Thyroid gland (tissue), 4 donors: ENCODE results near the gene BFSP1. TPM values are rescaled to one million over a fixed set of nuclear protein-coding genes. Genes with fewer than 3 reads are reported as not detected.

Experiments used
- DNase-seq, 2 donors: peaks; one replicate each; pipeline ENCODE4 v3.0.0-alpha.2; 2019
- H3K27ac ChIP-seq, 3 donors: fragments of 200-600 bp; sonication (generic); 1 replicate in 2 of 3; 2 replicates in 1 of 3; pipeline ENCODE4 v1.5.1; 2016 to 2019; ENCODE audit warnings: mild to moderate bottlenecking in 1 of 3, moderate library complexity in 1 of 3
- H3K27me3 ChIP-seq: fragments of 200-600 bp; sonication (generic); one replicate; pipeline ENCODE4 v1.5.1; 2019
- H3K36me3 ChIP-seq, 2 donors: fragments of 200-600 bp; sonication (generic); one replicate each; pipeline ENCODE4 v1.5.1; 2016 to 2019
- H3K4me1 ChIP-seq, 2 donors: fragments of 200-600 bp; sonication (generic); one replicate each; pipeline ENCODE4 v1.5.1; 2017 to 2019
- H3K4me3 ChIP-seq, 3 donors: fragments of 200-600 bp; sonication (generic); replicated peaks in 1 of 3; 1 replicate in 2 of 3; 2 replicates in 1 of 3; pipeline ENCODE4 v1.5.1; 2016; ENCODE audit warnings: mild to moderate bottlenecking in 1 of 3
- H3K9me3 ChIP-seq: fragments of 200-600 bp; sonication (generic); one replicate; pipeline ENCODE4 v1.5.1; 2017
- POLR2A ChIP-seq, 2 donors: fragments of 450-650 bp; IDR thresholded peaks; one replicate each; pipeline ENCODE4 v1.6.1; 2017; ENCODE audit warnings: antibody characterized with exemption in 2 of 2, mild to moderate bottlenecking in 2 of 2, moderate library complexity in 1 of 2
- WGBS, 2 donors: methylation state at CpG; one replicate each; pipeline ENCODE4 v1.1.5; 2017; 5-methylcytosine and 5-hydroxymethylcytosine counted together
- intact Hi-C: fragments of 100-400 bp; cut with DNase I; formaldehyde crosslinking; loops from one replicate; pipeline ENCODE4 v1.15.1; 2023
- total RNA-seq, 4 donors: library from RNA; depleted of rRNA; stranded (reverse); fragments of >200 nt; gene quantifications; one replicate each; pipeline ENCODE4 v1.2.3, GENCODE V29; 2016
- TF ChIP-seq, protein P1 (sequence below), 6 experiments: fragments of 200-600 bp in 3 of 6; fragments of 450-650 bp in 3 of 6; sonication (generic) in 3 of 6; IDR thresholded peaks; one replicate each; pipeline ENCODE4 v1.5.1; 2016 to 2019; ENCODE audit warnings: antibody characterized with exemption in 6 of 6, mild to moderate bottlenecking in 2 of 6, inconsistent platforms in 1 of 6, moderate library complexity in 1 of 6

Gene BFSP1
- total RNA-seq, 4 donors from 2014 or later = 2.7 to 8.7 (median 4.2) TPM

DNA sequence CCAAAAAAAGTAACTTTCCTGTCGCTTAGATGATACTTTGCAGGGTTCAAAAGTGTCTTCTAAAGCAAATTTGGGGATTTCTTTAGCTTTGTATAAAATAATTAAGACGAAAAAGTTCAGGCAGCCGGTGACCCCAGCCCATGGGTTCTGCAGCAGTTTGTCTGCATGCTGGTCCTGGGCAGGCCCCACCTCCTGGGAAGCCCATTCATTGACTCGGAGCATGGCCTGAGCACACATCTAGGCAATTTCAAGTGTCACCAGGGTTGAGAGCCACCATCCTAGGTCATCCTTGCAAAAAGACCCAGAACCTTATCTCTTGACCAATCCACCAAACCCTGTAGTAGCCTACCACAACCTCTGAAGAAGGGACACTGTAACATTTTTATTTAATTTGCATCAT is 20.6 kb downstream of the BFSP1 start:
- DNase-seq = no peak
- H3K4me3 ChIP-seq = no peak overlapping the region
- intact Hi-C loops = no loop called here
- no peaks in the 10 kb centered on the region for H3K4me1 ChIP-seq
- no peaks in the 10 kb centered on the region for H3K36me3 ChIP-seq
- no peaks in the 10 kb centered on the region for H3K9me3 ChIP-seq
- 87 to 93% methylated on average over 4 of the region's 4 CpGs for WGBS, 2 donors
- no peak for TF ChIP-seq POLR2A (IDR thresholded peaks at IDR 0.05)
- TF ChIP-seq, protein P1, sequence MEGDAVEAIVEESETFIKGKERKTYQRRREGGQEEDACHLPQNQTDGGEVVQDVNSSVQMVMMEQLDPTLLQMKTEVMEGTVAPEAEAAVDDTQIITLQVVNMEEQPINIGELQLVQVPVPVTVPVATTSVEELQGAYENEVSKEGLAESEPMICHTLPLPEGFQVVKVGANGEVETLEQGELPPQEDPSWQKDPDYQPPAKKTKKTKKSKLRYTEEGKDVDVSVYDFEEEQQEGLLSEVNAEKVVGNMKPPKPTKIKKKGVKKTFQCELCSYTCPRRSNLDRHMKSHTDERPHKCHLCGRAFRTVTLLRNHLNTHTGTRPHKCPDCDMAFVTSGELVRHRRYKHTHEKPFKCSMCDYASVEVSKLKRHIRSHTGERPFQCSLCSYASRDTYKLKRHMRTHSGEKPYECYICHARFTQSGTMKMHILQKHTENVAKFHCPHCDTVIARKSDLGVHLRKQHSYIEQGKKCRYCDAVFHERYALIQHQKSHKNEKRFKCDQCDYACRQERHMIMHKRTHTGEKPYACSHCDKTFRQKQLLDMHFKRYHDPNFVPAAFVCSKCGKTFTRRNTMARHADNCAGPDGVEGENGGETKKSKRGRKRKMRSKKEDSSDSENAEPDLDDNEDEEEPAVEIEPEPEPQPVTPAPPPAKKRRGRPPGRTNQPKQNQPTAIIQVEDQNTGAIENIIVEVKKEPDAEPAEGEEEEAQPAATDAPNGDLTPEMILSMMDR (IDR thresholded peaks at IDR 0.05) = no peak
- no peak overlapping the region for H3K27ac ChIP-seq
- H3K27me3 ChIP-seq = no peaks in the 10 kb centered on the region

DNA sequence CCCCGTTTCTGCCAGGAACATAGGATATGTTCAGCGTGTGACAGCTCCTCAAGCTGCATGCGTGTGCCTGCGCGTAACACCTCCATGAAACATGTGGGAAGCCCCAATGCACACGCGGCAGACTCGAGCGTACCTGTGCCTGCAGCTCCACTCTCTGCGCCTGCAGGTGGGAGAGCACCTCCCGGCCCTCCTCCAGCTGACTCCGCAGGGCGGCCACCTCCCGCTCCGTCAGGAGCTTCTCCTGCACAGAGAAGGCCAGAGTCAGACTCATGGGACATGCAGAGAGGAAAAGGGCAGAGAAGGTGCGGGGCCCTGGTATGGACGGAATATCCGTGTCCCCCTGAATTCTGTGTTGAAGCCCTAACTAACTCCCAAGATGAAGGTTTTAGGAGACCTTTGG is 22.4 kb downstream of the BFSP1 start:
- Histone ChIP-seq H3K9me3 (no peaks in the 10 kb centered on the region), H3K4me3 (no peak overlapping the region), H3K27ac (no peak overlapping the region), H3K36me3 (no peaks in the 10 kb centered on the region), H3K4me1 (no peaks in the 10 kb centered on the region), H3K27me3 (no peaks in the 10 kb centered on the region)
- no peak for TF ChIP-seq POLR2A (IDR thresholded peaks at IDR 0.05)
- TF ChIP-seq, protein P1 (IDR thresholded peaks at IDR 0.05) = no peak
- 95 to 96% methylated on average over 18 of the region's 18 CpGs for WGBS, 2 donors
- intact Hi-C loops = loop anchor here (10.0 kb wide), 2 partner anchors 386 to 486 kb away; no protein-coding TSS in a partner anchor
- DNase-seq = no peak

DNA sequence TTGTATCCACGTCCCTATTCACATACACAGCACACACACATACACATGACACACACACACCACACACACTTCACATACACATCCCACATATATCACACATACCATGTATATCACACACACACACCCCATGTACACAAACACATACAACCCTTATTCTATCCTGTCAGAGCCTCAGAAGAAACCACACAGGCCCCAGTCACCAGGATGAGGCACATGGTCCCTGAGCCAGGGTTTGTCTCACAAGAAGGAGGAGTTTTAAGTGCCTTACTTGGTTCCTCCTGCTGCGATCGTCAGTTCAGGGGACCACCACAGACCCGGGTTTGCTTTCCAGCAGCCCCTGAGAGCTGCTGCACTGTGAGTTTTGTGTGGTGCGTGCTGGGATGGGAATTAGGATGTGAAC is 23.6 kb downstream of the BFSP1 start:
- Histone ChIP-seq H3K9me3 (no peaks in the 10 kb centered on the region), H3K27me3 (no peaks in the 10 kb centered on the region), H3K27ac (no peak overlapping the region), H3K4me3 (no peak overlapping the region), H3K36me3 (no peaks in the 10 kb centered on the region), H3K4me1 (no peaks in the 10 kb centered on the region)
- intact Hi-C loops = loop anchor here (10.0 kb wide), 2 partner anchors 387 to 487 kb away; no protein-coding TSS in a partner anchor
- TF ChIP-seq, protein P1 (IDR thresholded peaks at IDR 0.05) = no peak
- no peak for TF ChIP-seq POLR2A (IDR thresholded peaks at IDR 0.05)
- WGBS, 2 donors = 89 to 92% methylated on average over 5 of the region's 5 CpGs
- no peak for DNase-seq

DNA sequence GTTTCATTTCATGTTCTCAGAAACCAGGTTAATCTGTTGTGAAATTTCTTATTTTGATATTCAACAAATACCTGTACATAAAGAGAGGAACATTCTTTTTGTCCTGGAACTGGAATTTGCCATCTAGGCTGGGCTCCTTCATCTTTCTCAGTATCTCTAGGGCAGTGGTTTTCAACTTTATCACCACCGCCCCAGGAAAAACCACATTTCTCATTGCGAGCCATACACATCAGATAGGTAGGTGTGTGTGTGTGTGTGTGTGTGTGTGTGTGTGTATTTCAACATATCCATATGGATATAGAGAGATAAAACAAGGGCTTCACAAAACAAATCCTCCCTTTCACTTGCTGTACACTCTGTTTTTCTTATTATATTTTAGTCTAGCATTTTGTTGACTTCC is 24.1 kb downstream of the BFSP1 start:
- no peak for TF ChIP-seq POLR2A (IDR thresholded peaks at IDR 0.05)
- TF ChIP-seq, protein P1 (IDR thresholded peaks at IDR 0.05) = no peak
- intact Hi-C loops = loop anchor here (10.0 kb wide), 2 partner anchors 388 to 488 kb away; no protein-coding TSS in a partner anchor
- 95% methylated on average over 2 of the region's 2 CpGs for WGBS, 2 donors
- Histone ChIP-seq H3K36me3 (no peaks in the 10 kb centered on the region), H3K4me1 (peaks cover 0 to under 1% of the 10 kb centered on the region in 2 donors), H3K9me3 (no peaks in the 10 kb centered on the region), H3K27me3 (no peaks in the 10 kb centered on the region), H3K4me3 (no peak overlapping the region), H3K27ac (no peak overlapping the region)
- DNase-seq = no peak

DNA sequence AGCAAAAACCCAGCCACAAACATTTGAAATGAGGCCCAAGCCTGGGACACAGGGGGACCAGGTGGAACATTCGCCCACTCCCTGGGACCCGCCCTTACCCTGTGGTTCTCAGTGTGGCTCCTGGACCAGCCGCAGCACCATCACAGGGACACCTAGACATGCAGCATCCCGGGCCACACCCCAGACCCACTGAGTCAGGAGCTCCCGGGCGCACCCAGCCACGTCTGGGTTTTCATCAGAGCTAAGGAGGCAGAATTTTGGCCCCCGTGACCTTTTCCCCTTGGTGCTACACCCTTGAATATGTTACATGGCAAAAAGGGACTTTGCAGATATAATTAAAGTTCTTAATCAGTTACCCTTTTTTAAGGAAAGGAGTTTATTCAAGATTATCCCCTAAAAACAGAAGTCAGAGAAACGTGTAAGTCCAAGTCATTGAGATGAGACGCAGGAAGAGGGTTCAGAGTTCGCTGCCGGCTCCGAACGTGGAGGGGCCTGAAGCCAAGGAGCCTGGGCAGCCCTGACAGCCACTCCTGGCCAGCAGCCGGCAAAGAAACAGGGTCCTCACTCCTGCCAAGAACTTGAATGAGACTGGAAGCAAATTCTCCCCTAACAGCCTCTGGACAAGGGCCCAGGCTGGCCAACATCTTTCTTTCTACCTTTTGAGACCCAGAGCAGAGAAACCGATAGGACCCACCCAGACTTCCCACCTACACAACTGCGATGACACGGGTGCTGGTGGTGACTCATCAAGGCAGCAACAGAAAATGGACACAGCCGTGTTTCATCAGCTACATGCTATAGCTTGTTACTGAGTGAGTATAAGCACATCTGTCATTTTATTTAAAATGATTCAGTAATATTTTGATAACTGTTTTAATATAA is 25.3 kb downstream of the BFSP1 start:
- H3K27ac ChIP-seq = peak overlapping the region in 1 of 3 donors; percentile 1
- H3K36me3 ChIP-seq = no peaks in the 10 kb centered on the region
- intact Hi-C loops = loop anchor here (10.0 kb wide), 2 partner anchors 389 to 489 kb away; no protein-coding TSS in a partner anchor
- DNase-seq = no peak
- no peaks in the 10 kb centered on the region for H3K27me3 ChIP-seq
- TF ChIP-seq POLR2A (IDR thresholded peaks at IDR 0.05) = no peak
- TF ChIP-seq, protein P1 (IDR thresholded peaks at IDR 0.05) = no peak
- no peaks in the 10 kb centered on the region for H3K9me3 ChIP-seq
- peaks cover 5 to 9% of the 10 kb centered on the region in 2 donors for H3K4me1 ChIP-seq
- 86 to 92% methylated on average over 19 of the region's 19 CpGs for WGBS, 2 donors
- H3K4me3 ChIP-seq = no peak overlapping the region
